Skeletal muscle tissue (tissue), 4 donors: ENCODE data around the gene KRT1. TPM values are rescaled to one million over a fixed set of nuclear protein-coding genes. Genes with fewer than 3 reads are reported as not detected.

Experiments used
- H3K27ac ChIP-seq: one replicate; pipeline ENCODE4 v1.7.0; 2013; ENCODE audit warnings: mild to moderate bottlenecking, low read depth, low read length, inconsistent platforms
- H3K27me3 ChIP-seq, 3 donors: one replicate each; pipeline ENCODE4 v1.7.0; 2013; ENCODE audit warnings: low read length in 3 of 3; ENCODE audit not compliant: control insufficient read depth in 3 of 3, insufficient read depth in 3 of 3
- H3K36me3 ChIP-seq, 3 donors: one replicate each; pipeline ENCODE4 v1.7.0; 2013; ENCODE audit warnings: low read length in 3 of 3; ENCODE audit not compliant: control insufficient read depth in 3 of 3, insufficient read depth in 3 of 3
- H3K4me1 ChIP-seq, 3 donors: one replicate each; pipeline ENCODE4 v1.7.0; 2013; ENCODE audit warnings: low read length in 3 of 3, mild to moderate bottlenecking in 3 of 3; ENCODE audit not compliant: control insufficient read depth in 3 of 3, insufficient read depth in 3 of 3
- H3K4me3 ChIP-seq, 3 donors: one replicate each; pipeline ENCODE4 v1.7.0; 2013; ENCODE audit warnings: low read length in 3 of 3
- H3K9ac ChIP-seq, 3 donors: one replicate each; pipeline ENCODE4 v1.7.0; 2013; ENCODE audit warnings: low read length in 3 of 3, mild to moderate bottlenecking in 3 of 3, moderate library complexity in 2 of 3, low read depth in 1 of 3
- H3K9me3 ChIP-seq, 3 donors: one replicate each; pipeline ENCODE4 v1.7.0; 2013; ENCODE audit warnings: low read length in 3 of 3; ENCODE audit not compliant: control insufficient read depth in 3 of 3
- total RNA-seq: library from RNA; depleted of rRNA; stranded (reverse); fragments of >200 nt; gene quantifications from one replicate; pipeline ENCODE4 v1.2.3, GENCODE V29; 2014
- donor health status: Osteomylitis.

KRT1 gene
- 2.1 TPM for total RNA-seq

- Histone ChIP-seq H3K27ac (no peak within 1 kb of the TSS), H3K36me3 (no peaks in the 10 kb centered on the region), H3K9ac (no peak within 1 kb of the TSS), H3K4me3 (no peak within 1 kb of the TSS), H3K27me3 (peaks cover 3 to 20% (median 11%) of the 10 kb centered on the region in 3 donors), H3K4me1 (no peaks in the 10 kb centered on the region), H3K9me3 (no peaks in the 10 kb centered on the region)
These were observed at the start of gene KRT1 for GRCh38 chr12:52680363-52680762. TSS of gene KRT1 (minus strand) at chr12:52680407. CDS start at chr12:52680348, 59 bp downstream.

DNA sequence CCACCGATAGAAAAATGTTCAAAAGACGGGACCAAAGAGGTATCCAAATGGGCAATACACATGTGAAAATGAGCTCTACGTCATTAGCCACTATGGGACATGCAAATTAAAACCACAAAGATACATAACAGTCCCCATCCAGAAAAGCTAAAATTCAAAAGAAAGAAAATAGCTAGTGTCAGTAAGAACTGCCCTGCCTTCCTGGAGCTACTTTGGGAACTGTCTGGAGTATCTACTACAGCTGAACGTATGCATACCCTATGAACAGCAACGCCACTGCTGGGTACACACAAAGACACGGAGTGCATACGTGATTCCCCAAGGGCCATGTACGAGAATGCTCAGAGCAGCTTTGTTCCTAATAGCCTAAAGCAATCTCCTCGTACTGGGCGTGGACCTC, 48.9 kb upstream of the KRT1 start:
- Histone ChIP-seq H3K27me3 (peaks cover 3 to 25% (median 20%) of the 10 kb centered on the region in 3 donors), H3K9me3 (peaks cover 0 to 2% (median 0%) of the 10 kb centered on the region in 3 donors), H3K27ac (no peak overlapping the region), H3K36me3 (no peaks in the 10 kb centered on the region), H3K9ac (no peak overlapping the region), H3K4me1 (no peaks in the 10 kb centered on the region), H3K4me3 (no peak overlapping the region)

GRCh38 chr12:52728374-52728773, 48.2 kb upstream of the KRT1 start:
- no peaks in the 10 kb centered on the region for H3K36me3 ChIP-seq
- no peak overlapping the region for H3K27ac ChIP-seq
- no peak overlapping the region for H3K4me3 ChIP-seq
- peaks cover 0 to 28% (median 21%) of the 10 kb centered on the region in 3 donors for H3K27me3 ChIP-seq
- no peaks in the 10 kb centered on the region for H3K4me1 ChIP-seq
- H3K9ac ChIP-seq: no peak overlapping the region
- H3K9me3 ChIP-seq: peaks cover 0 to 2% (median 0%) of the 10 kb centered on the region in 3 donors

DNA sequence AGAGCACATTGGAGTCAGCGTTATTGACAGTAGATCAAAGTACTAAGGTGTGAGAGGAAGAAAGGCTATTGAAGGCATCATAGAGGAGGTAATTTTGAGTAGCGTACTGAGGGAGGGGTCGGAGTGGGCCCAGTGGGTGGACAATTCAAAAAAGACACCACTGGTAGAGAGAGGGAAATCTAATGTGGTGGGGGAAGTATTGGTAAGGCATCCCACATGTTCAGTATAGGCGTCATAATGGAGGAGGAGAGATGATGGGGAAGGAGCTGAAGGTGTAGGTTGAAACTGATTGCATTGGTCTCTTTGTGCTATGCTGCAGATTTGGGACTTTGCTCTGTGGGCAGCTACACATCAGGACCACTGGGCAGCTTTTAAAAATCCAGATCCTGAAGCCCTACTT, 46.8 kb upstream of the KRT1 start:
- Histone ChIP-seq H3K27me3 (peaks cover 0 to 22% (median 19%) of the 10 kb centered on the region in 3 donors), H3K9ac (no peak overlapping the region)

GRCh38 chr12:52726451-52726850, 46.2 kb upstream of the KRT1 start:
- H3K27ac ChIP-seq: no peak overlapping the region
- H3K27me3 ChIP-seq: peaks cover 0 to 23% (median 22%) of the 10 kb centered on the region in 3 donors
- no peaks in the 10 kb centered on the region for H3K9me3 ChIP-seq
- no peak overlapping the region for H3K9ac ChIP-seq
- no peaks in the 10 kb centered on the region for H3K36me3 ChIP-seq
- H3K4me3 ChIP-seq: no peak overlapping the region
- no peaks in the 10 kb centered on the region for H3K4me1 ChIP-seq

More for the DNA sequence above, 46.8 kb upstream of the KRT1 start:
- Histone ChIP-seq H3K36me3 (no peaks in the 10 kb centered on the region), H3K27ac (no peak overlapping the region), H3K4me3 (no peak overlapping the region), H3K9me3 (peaks cover 0 to 2% (median 0%) of the 10 kb centered on the region in 3 donors), H3K4me1 (no peaks in the 10 kb centered on the region)

GRCh38 chr12:52724384-52724783, 44.2 kb upstream of the KRT1 start:
- H3K9me3 ChIP-seq: no peaks in the 10 kb centered on the region
- peaks cover 4 to 23% (median 21%) of the 10 kb centered on the region in 3 donors for H3K27me3 ChIP-seq
- H3K27ac ChIP-seq: no peak overlapping the region
- H3K4me3 ChIP-seq: no peak overlapping the region
- no peaks in the 10 kb centered on the region for H3K4me1 ChIP-seq
- H3K9ac ChIP-seq: no peak overlapping the region
- no peaks in the 10 kb centered on the region for H3K36me3 ChIP-seq

DNA sequence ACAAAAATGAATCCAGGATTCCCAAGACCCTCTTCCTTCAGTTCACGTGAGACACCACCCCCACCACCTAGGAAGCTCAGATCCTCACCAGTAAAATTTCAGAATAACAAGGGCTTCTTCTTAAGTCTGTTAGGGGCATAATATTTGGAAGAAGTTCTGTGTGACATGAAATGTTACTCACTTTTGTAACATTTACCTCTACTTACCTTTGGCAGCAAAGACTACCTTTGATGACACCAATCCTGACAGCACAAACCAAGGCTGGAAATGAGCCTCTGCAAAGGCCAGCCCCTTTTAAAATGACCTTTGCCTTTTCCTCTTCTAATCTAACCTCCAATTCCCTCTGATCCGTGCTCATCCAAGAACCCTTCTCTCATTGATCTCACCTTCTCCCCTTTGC, 42.5 kb upstream of the KRT1 start:
- Histone ChIP-seq H3K4me3 (no peak overlapping the region), H3K4me1 (no peaks in the 10 kb centered on the region), H3K27ac (no peak overlapping the region), H3K36me3 (no peaks in the 10 kb centered on the region), H3K27me3 (peaks cover 4 to 29% (median 22%) of the 10 kb centered on the region in 3 donors), H3K9me3 (no peaks in the 10 kb centered on the region), H3K9ac (no peak overlapping the region)

- H3K4me3 ChIP-seq: no peak overlapping the region
- H3K27me3 ChIP-seq: peaks cover 4 to 33% (median 28%) of the 10 kb centered on the region in 3 donors
- no peaks in the 10 kb centered on the region for H3K4me1 ChIP-seq
- H3K27ac ChIP-seq: no peak overlapping the region
- H3K9ac ChIP-seq: no peak overlapping the region
- H3K36me3 ChIP-seq: no peaks in the 10 kb centered on the region
- no peaks in the 10 kb centered on the region for H3K9me3 ChIP-seq
These were observed 41.7 kb upstream of the KRT1 start for GRCh38 chr12:52721838-52722470.

DNA sequence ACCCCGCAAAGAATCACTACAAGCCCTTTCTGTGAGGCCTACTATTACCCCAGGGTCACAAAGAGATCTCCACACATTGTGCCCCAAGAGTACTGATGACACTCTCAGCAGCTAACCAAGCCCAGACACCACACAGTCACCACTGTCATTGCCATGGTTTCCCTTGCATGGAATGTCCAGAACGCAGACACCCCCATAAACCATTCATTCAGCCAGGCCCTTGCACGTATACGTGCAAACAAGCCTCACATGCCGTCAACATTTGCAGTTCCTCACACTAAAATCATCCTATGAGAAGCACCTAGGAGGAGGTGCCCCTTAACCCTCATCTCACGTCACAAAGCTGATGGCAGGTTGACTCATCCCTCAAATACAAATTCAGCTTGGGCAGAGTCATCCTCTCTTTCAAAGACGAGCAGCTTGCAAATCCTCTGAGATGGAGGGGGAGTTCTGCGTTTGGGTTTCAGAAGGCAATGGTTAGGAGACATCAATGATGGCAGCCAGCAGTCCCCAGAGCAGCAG, 40.2 kb upstream of the KRT1 start:
- no peaks in the 10 kb centered on the region for H3K9me3 ChIP-seq
- H3K36me3 ChIP-seq: no peaks in the 10 kb centered on the region
- H3K27ac ChIP-seq: no peak overlapping the region
- H3K4me3 ChIP-seq: no peak overlapping the region
- H3K27me3 ChIP-seq: peaks cover 15 to 38% (median 38%) of the 10 kb centered on the region in 3 donors
- no peak overlapping the region for H3K9ac ChIP-seq
- no peaks in the 10 kb centered on the region for H3K4me1 ChIP-seq

- Histone ChIP-seq H3K4me3 (no peak overlapping the region), H3K9ac (no peak overlapping the region), H3K4me1 (no peaks in the 10 kb centered on the region), H3K36me3 (no peaks in the 10 kb centered on the region), H3K27ac (no peak overlapping the region), H3K9me3 (no peaks in the 10 kb centered on the region), H3K27me3 (peaks cover 39 to 50% (median 47%) of the 10 kb centered on the region in 3 donors)
These were observed 35.9 kb upstream of the KRT1 start for GRCh38 chr12:52716061-52716460.
